Measurements from ENCODE around the gene WDR70.
"Not testable (repeated sequence)": the region's sequence is repeated elsewhere in the genome, so short reads cannot be mapped to it uniquely, and the experiment has no call there.

GRCh38 chr5:37622354-37622753 lies 243.2 kb downstream of the WDR70 start:
- not testable (repeated sequence) for TF ChIP-seq CTCF (IDR thresholded peaks at IDR 0.05); POLR2AphosphoS5 (IDR thresholded peaks at IDR 0.05); EP300 (IDR thresholded peaks at IDR 0.05; ENCODE audit: low read depth); POLR2A (IDR thresholded peaks at IDR 0.05)

All from transverse colon (tissue), 4 donors.